ENCODE measurements around the gene CAPN7. TPM values are rescaled to one million over a fixed set of nuclear protein-coding genes. Genes with fewer than 3 reads are reported as not detected.
"Not testable (repeated sequence)": the region's sequence is repeated elsewhere in the genome, so short reads cannot be mapped to it uniquely, and the experiment has no call there.

The CAPN7 gene
- total and polyA plus RNA-seq, 10 donors: 10.8 to 72.3 (median 48.8) TPM

DNA sequence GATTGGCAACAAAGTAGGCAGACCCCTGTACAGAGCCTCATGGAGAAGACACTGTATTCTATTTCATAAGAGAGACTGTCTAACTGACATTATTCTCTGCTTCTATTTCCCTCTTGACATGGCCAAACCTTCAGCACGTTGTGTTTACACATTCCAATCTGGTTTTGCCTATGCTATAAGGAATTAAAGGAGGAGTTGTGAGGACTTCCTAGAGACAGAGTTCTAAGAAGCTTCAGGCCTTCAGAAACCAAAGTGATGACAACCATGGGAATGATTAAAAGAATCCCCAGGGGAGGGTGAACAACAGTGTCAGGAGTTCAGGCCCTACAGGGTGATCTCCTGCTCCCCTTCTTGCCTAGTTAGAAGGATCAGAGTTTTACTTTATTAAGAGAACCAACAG lies 44.9 kb upstream of the CAPN7 start:
- TF ChIP-seq POLR2A (IDR thresholded peaks at IDR 0.05) (no peak), POLR2AphosphoS5 (IDR thresholded peaks at IDR 0.05) (no peak)
- TF ChIP-seq, protein P1, sequence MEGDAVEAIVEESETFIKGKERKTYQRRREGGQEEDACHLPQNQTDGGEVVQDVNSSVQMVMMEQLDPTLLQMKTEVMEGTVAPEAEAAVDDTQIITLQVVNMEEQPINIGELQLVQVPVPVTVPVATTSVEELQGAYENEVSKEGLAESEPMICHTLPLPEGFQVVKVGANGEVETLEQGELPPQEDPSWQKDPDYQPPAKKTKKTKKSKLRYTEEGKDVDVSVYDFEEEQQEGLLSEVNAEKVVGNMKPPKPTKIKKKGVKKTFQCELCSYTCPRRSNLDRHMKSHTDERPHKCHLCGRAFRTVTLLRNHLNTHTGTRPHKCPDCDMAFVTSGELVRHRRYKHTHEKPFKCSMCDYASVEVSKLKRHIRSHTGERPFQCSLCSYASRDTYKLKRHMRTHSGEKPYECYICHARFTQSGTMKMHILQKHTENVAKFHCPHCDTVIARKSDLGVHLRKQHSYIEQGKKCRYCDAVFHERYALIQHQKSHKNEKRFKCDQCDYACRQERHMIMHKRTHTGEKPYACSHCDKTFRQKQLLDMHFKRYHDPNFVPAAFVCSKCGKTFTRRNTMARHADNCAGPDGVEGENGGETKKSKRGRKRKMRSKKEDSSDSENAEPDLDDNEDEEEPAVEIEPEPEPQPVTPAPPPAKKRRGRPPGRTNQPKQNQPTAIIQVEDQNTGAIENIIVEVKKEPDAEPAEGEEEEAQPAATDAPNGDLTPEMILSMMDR (IDR thresholded peaks at IDR 0.05 in 8 of 11, conservative IDR thresholded peaks at IDR 0.05 in 3 of 11): no peak
- 70 to 92% (median 79%) methylated on average over 1 of the region's 1 CpG for WGBS, 5 donors
- no peak for DNase-seq
- Histone ChIP-seq H3K9me3 (no peaks in the 10 kb centered on the region), H3K27me3 (replicated peaks in 1 of 7) (peaks cover 0 to 8% (median 0%) of the 10 kb centered on the region in 7 donors), H3K4me1 (no peaks in the 10 kb centered on the region), H3K27ac (no peak overlapping the region), H3K4me3 (no peak overlapping the region), H3K36me3 (no peaks in the 10 kb centered on the region)
- intact Hi-C loops (cut with DNase I; ENCODE audit: low total_unique reads): no loop called here

DNA sequence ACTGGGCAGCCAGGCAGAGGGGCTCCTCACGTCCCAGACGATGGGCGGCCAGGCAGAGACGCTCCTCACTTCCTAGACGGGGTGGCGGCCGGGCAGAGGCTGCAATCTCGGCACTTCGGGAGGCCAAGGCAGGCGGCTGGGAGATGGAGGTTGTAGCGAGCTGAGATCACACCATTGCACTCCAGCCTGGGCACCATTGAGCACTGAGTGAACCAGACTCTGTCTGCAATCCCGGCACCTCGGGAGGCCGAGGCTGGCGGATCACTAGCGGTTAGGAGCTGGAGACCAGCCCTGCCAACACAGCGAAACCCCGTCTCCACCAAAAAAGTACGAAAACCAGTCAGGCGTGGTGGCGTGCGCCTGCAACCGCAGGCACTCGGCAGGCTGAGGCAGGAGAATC lies 42.4 kb upstream of the CAPN7 start:
- H3K36me3 ChIP-seq; H3K4me3 ChIP-seq; H3K27me3 ChIP-seq (replicated peaks in 1 of 7); H3K4me1 ChIP-seq; DNase-seq; H3K27ac ChIP-seq; intact Hi-C loops (cut with DNase I; ENCODE audit: low total_unique reads); H3K9me3 ChIP-seq: not testable (repeated sequence)
- WGBS, 5 donors: 92 to 95% (median 94%) methylated on average over 9 to 21 of the region's 24 CpGs

DNA sequence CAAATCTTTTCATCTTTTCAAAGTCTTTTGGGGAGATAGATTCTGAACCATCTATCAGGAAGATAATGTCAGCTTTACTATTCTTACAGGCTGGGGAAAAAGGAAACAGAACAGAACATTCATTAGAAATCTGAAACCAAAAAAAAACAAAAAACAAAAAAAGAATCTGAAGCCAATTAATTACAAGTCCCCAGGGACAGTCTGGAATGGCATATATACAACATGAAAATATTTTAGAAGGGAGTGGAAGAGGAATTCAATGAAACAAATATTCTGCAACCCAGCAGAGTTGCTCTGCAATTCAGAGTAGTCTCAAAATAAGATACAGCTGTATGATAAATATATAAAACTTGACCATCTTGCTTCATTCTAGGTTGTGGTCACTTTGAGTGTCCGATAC lies 41.7 kb upstream of the CAPN7 start:
- no peaks in the 10 kb centered on the region for H3K36me3 ChIP-seq
- no peaks in the 10 kb centered on the region for H3K4me1 ChIP-seq
- no peak for DNase-seq
- intact Hi-C loops (cut with DNase I; ENCODE audit: low total_unique reads): no loop called here
- H3K27ac ChIP-seq: no peak overlapping the region
- WGBS, 5 donors: 83 to 100% (median 92%) methylated on average over 1 of the region's 1 CpG
- no peaks in the 10 kb centered on the region for H3K27me3 ChIP-seq (replicated peaks in 1 of 7)
- no peak overlapping the region for H3K4me3 ChIP-seq
- H3K9me3 ChIP-seq: no peaks in the 10 kb centered on the region
- TF ChIP-seq, protein P1 (IDR thresholded peaks at IDR 0.05 in 8 of 11, conservative IDR thresholded peaks at IDR 0.05 in 3 of 11): no peak
- TF ChIP-seq POLR2AphosphoS5 (IDR thresholded peaks at IDR 0.05) (no peak), POLR2A (IDR thresholded peaks at IDR 0.05) (no peak)

DNA sequence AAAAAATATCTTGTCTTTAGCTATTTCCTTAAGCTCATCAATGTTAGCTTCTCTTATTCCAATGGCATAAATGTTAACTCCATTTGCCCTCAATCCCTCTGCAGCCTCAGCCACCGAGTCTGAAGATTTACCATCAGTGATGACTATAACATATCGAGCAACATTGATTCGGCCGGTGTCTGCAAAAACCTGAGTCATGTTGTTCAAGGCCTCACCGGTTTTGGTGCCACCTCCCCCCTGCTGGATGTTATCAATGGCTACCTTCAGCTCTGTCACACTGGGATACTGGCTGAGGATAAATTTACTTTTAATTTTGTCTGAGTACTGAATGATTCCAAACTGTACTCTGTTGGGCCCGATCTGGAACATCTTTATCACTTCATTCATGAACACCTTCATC lies 41.0 kb upstream of the CAPN7 start:
- Histone ChIP-seq H3K27ac (no peak overlapping the region), H3K27me3 (replicated peaks in 1 of 7) (no peaks in the 10 kb centered on the region), H3K4me3 (no peak overlapping the region), H3K9me3 (no peaks in the 10 kb centered on the region), H3K36me3 (no peaks in the 10 kb centered on the region), H3K4me1 (no peaks in the 10 kb centered on the region)
- DNase-seq: no peak
- 91 to 95% (median 95%) methylated on average over 6 of the region's 6 CpGs for whole genome bisulfite sequencing, 5 donors
- intact Hi-C loops (cut with DNase I; ENCODE audit: low total_unique reads): no loop called here
- TF ChIP-seq POLR2A (IDR thresholded peaks at IDR 0.05): no peak
- TF ChIP-seq, protein P1 (IDR thresholded peaks at IDR 0.05 in 8 of 11, conservative IDR thresholded peaks at IDR 0.05 in 3 of 11): no peak
- no peak for TF ChIP-seq POLR2AphosphoS5 (IDR thresholded peaks at IDR 0.05)

DNA sequence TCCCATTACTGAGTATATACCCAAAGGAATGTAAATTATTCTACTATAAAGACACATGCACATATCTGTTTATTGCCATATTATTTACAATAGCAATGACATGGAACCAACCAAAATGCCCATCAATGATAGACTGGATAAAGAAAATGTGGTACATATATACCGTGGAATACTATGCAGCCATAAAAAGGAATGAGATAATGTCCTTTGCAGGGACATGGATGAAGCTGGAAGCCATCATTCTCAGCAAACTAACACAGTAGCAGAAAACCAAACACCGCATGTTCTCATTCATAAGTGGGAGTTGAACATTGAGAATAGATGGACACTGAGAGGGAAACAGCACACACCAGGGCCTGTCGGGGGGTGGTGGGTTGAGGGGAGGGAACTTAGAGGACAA lies 39.7 kb upstream of the CAPN7 start:
- H3K4me1 ChIP-seq; H3K36me3 ChIP-seq; H3K9me3 ChIP-seq; intact Hi-C loops (cut with DNase I; ENCODE audit: low total_unique reads); H3K27ac ChIP-seq; H3K27me3 ChIP-seq (replicated peaks in 1 of 7); H3K4me3 ChIP-seq; DNase-seq: not testable (repeated sequence)
- 91 to 99% (median 95%) methylated on average over 3 of the region's 3 CpGs for WGBS, 5 donors
